ENCODE results near the gene STYXL1.
A peak's percentile ranks its signal among the peaks of the same experiment; 100 is the strongest.
"Not testable (repeated sequence)": the region's sequence is repeated elsewhere in the genome, so short reads cannot be mapped to it uniquely, and the experiment has no call there.

Gene STYXL1

DNA sequence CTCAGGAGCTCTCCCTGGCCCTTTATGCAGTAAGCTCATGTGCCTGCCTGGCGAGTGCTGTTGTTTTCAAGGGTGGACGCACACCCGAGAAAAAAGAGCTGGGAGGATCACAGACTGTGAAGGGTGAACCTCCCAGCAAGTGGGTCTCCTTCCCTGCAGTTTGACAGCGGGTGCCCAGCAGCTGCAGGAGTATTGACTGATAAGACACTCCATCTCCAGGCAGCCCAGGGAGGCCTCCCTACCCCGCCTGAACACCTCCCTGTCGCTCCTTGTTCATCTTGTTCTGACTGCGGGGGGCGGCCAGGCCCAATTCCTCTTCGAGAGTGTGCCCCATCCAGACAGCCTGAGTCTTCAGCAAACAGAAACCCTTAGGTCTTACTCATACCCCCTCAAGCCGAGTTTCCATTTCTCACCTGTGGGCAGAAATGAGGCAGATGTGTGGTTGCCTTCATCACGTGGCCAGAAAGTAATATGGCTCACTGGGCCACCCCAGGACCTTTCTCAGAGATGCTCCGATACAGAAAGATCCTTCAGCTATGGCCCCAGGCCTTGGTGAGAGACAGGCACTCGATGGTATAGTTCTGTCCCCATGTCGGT is 17.3 kb upstream of the STYXL1 start:
- DNase-seq, result no peak

DNA sequence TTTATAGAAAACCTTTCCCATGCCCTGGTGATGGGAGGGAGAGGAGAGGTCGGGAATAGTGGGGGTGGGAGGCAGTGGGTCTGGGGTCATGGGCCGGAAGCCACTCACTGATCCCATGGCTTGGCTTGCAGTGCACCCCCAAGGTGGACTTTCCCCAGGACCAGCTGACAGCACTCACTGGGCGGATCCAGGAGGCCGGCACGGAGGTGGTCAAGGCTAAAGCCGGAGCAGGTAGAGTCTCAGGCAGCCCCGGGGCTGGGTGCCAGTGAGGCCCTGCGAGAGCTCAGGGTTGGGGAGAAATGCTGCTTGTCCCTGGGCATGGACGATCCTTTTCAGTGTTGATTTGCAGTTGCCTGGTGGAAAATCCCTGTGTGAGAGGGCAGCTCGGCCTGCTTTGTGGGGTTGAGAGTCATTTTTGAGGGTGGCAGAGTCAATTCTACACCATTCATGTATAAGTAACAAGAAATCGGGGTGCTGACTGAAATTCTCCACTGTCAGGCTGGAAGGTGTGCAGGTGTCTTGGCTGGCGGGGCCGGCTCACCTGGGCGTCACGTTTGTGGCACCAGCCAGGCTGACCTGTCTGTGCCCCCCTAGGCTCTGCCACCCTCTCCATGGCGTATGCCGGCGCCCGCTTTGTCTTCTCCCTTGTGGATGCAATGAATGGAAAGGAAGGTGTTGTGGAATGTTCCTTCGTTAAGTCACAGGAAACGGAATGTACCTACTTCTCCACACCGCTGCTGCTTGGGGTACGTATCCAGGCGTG is 16.6 kb upstream of the STYXL1 start:
- DNase-seq, result no peak

DNA sequence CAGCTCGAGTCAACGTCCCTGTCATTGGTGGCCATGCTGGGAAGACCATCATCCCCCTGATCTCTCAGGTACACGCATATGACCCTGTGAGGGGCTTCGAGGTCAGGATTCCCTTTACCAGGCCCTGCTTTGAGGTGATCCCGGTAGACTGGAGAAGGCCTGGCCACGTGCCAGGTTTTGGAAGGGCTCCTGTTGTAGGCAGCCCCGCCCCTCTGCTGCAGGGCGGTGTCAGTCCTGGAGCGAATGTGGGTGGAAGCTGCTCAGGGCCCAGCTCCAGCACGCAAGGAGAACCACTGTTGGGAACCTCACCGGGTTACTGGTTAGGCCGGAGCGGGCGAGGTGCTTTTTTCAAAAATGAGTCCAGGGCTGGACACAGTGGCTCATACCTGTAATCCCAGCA is 15.7 kb upstream of the STYXL1 start:
- no peak for DNase-seq

DNA sequence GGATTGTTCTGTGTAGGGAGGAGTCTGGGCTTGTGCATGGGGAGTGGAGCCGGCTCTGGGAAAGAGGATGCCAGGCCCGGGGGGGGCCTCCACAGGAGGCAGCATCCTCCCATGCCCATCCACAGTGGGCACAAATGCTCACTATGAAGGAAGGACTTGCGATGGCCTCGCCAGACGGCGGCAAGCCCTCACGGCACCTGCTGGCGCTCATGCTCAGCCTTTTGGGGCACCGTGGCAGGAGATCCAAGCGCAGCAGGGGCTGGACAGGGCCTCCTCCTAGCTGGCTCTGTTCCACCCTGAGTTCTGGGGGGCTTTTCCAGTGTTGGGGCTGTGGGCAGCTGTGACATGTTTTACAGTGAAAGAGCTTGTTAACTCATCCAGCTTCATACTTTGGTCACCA is 15.3 kb upstream of the STYXL1 start:
- no peak for DNase-seq

DNA sequence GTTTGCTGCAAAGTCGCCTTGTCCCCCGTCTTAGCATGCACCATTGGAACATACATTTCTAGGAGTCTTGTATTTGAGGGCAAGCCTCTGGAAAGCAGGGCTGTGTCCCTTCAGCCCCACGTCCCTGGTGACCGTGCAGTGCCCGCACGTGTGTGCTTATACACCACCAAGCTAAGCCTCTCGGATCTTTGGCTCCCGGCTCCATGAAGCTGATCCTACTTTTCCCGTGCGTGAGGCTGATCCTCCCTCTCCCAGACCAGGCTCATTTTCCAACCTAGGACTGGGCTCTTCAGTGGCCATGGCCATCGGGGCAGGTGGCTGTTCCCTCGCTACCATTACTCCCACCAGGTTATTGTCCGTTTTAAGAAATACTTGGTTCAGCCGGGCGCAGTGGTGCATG is 14.5 kb upstream of the STYXL1 start:
- no peak for DNase-seq

DNA sequence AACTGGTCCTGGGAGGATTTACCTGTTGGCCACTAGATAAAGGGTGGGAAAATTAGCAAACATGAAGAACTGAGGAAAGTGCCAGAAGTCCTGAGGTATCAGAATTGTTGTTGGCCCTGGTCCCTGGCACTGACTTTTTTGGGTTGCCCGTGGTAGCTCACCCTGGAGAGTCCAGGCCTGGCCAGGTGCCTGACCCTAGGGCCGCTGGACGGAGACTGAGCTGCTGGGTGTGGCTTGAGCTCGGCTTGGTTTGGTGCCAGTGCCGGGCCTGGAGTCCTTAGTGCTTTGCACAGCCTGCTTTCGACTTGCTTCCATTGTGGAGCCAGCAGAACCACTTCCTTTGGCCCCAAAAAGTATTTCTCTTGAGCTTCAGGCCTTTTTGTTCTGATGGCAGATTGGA is 13.0 kb upstream of the STYXL1 start:
- no peak for DNase-seq

DNA sequence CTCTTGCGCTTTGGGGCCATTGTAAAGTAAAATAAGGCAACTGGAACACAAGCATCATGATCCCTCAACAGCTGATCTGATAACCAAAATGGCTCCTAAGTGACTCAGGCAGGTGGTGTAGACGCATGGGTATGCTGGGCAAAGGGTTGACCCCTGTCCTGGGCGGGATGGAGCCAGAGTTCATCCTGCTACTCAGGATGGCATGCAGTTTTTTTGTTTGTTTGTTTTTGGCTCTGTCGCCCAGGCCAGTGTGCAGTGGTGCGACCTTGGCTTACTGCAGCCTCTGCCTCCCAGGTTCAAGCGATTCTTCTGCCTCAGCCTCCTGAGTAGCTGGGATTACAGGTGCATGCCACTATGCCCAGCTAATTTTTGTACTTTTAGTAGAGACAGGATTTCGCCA is 10.9 kb upstream of the STYXL1 start:
- not testable (repeated sequence) for DNase-seq

DNA sequence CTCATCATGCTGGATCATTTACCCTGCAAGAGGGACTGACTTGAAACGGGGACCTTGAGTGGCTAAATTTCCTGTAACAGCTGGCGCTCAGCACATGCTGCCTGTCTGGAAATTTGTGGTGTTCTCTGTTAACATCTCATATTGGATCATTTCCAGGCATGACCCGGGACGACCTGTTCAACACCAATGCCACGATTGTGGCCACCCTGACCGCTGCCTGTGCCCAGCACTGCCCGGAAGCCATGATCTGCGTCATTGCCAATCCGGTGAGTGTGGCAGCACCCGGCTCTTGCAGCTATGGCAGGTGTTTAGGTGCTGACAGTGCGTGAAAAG is 10.0 kb upstream of the STYXL1 start:
- DNase-seq, result no peak

DNA sequence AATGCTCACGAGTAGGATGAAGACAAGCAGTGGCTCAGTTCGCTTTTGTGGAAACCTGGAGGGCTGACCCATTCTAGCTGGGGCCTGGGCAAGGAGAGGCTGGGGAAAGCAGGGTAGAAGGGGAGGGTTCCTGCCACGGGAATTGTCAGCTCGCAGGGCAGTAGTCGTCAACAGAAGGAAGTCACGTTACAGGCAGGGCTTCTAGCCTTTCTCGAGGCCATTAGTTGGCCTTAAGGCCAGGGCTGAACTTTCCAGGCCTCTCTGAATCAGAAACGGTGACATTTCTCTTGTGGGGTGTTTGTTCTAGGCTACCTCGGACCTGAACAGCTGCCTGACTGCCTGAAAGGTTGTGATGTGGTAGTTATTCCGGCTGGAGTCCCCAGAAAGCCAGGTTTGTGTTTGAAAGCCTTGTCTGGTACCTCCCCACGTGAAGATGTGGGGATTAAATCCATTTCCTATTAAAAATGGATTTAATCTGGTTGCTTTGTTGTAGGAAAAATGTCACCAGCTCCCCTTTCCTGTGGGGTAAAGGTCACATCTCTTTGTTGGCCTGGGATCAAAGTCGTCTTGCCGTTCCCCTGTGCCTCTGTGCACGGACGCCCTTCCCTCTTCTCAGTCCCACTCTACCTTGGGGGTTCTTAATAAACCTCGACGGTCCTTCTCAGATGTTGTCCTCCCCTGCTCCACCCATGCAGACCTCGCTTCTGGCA is 9.5 kb upstream of the STYXL1 start:
- no peak for DNase-seq

DNA sequence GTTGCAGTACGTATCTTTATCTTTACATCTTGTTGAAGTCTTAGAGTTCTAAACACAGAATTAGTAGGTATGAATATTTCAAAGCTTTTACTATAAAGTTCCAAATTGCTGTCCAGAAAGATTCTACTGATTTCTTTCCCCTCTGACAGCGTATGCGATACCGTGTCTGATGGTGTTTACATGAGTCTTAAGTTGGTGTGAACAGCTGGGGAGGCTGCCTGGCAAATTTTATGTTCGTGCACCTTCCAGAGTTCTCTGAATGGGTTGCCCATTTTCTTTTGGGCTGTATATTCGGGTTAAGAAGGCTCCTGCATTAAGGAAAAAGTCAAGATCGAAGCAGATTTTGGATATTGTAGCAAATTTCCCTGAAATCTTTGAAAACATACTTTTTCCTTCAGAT is 8.4 kb upstream of the STYXL1 start:
- no peak for DNase-seq

DNA sequence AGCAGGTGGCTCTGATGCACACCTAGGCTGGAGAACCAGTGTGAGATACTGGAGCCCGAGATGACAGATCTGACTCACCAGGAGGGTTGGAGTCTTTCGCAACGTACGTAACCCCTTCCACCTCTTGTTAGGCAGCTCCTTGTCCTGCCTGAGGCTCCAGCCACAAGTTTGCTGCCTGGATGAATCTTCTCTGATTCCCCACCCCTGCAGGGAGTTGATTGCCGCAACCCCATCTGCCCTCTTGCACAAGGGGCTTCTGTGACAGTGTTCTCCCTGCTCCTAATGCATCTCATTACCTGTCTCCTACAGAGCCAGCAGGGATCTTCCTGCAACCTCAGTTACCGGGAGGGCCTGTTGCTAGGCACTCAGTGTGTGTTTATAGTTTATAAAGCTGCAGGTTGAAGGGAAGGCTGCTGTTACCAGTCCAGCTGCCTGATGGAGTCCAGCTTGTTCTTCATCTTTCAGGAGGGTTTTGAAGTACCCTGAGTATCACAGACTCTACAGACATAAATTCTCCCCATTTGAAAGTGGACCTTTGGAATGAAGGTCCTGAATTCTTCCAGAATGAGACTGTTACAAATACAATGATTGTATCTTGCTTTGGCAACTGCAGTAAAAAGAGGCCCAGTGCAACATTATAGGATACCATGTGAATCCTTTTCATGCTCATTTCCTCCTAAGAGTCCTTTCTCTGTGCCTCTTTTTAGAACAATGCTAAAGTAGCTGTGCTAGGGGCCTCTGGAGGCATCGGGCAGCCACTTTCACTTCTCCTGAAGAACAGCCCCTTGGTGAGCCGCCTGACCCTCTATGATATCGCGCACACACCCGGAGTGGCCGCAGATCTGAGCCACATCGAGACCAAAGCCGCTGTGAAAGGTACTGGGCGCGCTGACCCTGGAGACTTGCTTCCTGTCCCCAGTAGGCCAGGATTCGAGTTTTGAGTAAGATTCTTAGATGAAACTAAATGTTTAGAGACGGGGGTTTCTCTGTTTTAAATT is 6.6 kb upstream of the STYXL1 start:
- DNase-seq, result no peak

DNA sequence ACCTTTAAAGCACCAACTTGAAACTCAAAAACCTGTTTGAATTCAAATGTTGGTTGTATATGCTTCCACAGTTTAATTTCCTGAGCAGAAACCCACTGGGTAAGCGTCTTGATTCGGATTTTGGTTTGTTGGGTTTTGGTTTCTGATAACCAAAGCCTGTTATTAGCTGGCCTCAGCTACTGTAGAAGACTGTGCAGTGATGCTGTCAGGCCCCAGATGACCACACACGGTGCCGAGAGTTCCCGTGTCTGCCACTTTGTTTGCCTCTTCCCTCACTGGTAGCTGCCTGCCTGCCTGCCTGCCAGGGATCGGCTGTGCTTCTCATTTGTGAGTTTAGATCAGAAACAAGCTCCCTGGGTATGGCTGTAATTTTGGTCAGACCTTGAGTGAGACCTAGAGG is 5.7 kb upstream of the STYXL1 start:
- no peak for DNase-seq

DNA sequence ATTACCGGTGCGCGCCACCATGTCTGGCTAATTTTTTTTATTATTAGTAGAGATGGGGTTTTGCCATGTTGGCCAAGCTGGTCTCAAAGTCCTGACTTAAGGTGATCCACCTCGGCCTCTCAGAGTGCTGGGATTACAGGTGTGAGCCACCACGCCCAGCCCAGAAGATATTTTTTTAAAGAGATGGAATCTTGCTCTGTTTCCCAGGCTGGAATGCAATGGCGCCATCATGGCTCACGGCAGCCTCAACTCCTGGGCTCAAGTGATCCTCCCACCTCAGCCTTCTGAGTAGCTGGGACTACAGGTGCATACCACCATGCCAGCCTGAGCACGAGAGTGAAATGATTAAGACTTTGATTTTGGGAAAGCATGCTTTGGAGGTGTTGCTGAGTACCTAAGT is 4.9 kb upstream of the STYXL1 start:
- not testable (repeated sequence) for DNase-seq

DNA sequence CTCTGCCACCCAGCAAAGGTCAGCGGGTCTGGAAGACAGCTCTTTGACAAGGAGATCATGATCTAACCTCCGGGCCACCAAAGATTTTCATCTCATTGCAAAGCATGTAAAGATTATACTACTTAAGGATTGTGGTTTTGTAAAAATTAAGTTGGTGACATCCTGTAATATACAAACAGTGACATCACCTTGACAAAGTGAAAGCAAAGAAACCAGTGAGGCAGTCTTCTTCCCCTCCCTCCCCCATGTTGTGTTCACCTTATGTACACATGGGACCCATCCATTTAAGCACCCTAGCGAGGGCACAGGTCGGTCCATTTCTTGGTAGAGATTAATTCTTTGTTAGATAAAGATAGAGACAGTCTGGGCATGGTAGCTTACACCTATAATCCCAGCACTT is 4.0 kb upstream of the STYXL1 start:
- DNase-seq, result peak; percentile 49

DNA sequence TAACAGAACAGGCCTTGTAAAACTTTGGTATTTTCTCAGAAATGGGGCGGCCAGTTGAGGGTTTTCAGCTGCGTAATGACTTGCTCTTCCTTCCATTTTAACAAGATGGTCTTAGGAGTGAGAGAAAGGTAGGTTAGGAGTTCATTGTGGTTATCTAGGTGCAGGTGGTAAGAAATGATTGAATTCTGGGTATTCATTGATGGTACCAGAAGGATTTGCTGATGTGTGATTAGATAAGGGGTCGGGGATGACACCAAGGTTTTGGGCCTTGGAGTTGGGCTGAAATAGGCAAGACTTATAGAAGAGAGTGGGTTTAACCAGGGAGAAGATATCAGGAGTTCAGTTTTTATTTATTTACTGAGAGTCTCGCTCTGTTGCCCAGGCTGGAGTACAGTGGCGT is 2.7 kb upstream of the STYXL1 start:
- no peak for DNase-seq

DNA sequence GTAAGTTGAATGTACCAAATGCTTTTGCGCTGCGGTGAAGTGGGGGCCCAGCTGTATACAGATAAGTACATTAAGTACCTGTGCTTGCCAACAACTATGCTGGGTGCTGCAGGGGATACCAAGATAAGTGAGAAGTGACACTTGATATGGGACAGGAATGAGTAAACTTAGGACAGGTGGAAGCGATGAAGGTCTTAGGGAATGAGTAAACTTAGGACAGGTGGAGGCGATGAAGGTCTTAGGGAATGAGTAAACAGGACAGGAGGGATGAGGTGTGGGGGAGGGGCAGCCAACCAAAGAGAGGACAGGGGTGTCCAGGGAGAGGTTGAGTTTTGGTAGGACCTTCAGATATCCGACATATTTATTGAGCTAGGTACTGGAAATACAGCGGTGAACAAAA is 1.5 kb upstream of the STYXL1 start:
- DNase-seq, result no peak

DNA sequence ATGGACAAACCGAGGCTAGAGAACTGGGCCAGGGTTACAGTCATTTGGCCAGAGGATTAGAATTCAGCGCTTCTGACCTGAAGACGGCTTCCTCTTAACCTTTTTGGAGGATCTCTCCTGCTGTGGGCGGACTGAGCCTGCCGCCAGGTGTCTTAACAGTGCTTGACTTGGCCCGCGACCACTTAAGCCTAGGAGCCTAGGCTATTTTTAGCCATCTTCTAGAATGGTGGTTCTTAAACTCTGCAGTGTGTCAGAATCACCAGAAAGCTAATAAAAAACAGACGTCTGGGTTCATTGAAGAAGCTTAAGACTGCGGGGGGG is 828 bp upstream of the STYXL1 start:
- DNase-seq, result peak; percentile 15

DNA sequence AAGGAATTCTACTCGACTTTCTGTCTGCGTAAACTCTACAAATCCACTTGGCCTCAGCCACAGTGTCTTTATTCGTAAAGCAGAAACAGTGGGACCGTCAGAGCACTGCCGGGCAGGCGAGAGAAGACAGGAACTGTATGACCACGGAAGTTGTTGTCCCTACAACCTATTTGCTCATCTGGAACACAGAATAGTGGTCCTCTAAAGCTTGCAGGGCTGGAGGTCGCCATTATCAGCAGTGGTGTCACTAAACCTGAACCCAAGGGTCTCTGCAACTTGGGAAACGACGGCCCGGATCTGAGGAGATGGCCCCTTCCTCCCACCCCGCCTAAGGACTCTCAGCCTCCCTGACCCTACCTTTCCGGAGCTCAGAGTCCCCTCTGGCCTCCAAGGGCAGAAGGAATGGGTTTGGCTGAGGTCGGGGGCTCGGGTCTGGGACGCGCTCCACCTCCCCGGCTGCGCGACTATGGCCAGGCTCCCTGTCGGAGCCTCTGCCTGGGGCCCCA is 442 bp downstream of the STYXL1 start:
- no peak for DNase-seq

DNA sequence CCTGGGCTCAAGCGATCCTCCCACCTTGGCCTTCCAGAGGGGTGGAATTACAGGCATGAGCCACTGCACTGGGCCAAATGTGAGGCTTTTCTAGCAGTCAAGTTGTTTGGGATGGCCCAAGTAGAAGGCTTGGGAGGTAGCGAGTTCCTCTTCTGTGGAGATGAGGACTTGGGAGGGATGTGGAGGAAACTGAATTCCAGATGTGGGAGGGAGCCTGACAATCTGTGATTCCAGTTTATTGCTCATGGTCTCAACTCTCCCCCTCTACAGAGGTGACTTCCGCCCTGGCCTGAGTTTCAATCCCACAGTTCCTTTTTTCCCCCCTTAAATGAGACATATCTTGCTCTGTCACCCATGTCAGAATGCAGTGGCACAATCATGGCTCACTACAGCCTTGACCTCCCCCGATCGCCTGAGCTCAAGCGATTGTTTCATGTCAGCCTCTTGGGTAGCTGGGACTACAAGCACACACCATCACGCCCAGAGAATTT is 3.4 kb downstream of the STYXL1 start:
- DNase-seq, result no peak

DNA sequence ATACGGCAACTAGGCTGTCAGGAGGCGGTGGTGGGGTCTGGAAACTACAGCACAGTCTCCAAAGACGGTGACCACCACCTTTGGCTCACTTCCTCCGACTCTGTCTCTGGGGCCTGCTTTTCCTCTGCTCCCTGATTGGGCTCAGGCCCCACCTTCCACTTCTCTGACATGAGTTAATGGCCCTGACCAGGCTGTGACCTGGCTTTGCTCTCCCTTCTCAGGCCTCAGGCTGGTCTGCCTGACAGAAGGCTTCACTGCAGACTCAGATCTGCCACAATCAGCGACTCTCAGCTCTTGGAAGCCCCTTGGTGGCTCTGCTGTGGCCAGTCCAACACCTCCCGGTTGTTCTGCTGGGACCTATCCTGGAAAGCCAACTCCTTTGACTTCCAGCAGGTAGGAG is 7.7 kb downstream of the STYXL1 start:
- DNase-seq, result no peak

DNA sequence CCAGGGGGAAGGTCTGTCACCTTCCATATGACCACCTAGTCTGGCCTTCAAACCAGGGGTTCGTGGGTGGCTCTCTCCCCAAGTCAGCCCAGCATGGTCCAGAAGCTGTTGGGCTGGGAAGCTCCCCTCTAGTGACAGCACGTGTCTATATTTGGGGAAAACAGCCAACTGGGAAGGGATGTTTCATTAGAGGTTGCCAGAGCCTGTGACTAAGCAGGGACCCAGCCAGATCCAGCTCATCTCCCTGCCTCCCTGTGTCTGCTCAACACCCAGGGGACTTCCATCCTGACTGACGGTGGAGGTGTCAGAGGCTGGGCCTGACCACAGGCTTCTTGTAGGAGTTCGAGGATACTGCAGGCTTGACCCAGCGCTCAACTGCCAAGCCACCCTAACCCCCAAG is 10.5 kb downstream of the STYXL1 start:
- no peak for DNase-seq

DNA sequence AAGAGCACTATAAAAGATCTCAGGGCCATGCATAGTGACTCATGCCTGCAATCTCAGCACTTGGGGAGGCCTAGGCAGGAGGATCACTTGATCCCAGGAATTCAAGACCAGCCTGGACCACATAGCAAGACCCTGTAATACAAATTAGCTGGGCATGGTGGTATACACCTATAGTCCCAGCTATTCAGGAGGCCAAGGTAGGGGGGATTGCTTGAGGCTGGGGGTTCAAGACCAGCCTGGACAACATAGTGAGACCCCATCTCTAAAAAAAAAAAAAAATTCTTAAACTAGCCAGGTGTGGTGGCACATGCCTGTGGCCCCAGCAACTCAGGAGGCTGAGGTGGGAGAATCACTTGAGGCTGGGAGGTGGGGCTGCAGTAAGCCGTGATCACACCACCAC is 15.8 kb downstream of the STYXL1 start:
- no peak for DNase-seq

DNA sequence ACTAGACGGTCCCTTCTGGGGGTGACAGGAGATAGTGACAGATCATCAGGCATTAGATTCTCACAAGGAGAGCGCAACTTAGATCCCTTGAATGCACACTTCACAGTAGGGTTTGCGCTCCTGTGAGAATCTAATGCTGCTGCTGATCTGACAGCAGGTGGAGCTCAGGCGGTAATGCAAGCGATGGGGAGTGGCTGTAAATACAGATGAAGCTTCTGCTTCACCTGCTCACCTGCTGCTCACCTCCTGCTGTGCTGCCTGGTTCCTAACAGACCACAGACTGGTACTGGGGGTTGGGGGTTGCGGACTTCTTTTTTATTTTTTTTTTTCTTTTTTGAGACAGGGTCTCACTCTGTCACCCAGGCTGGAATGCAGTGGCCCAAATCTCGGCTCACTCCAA is 18.1 kb downstream of the STYXL1 start:
- not testable (repeated sequence) for DNase-seq

Data from CD4-positive, alpha-beta T cell treated with Interleukin-4 for 4 hours (primary cell).